ENCODE data around the gene LRRC28. TPM values are rescaled to one million over a fixed set of nuclear protein-coding genes. Genes with fewer than 3 reads are reported as not detected.
"Not testable (repeated sequence)": the region's sequence is repeated elsewhere in the genome, so short reads cannot be mapped to it uniquely, and the experiment has no call there.

The LRRC28 gene
- total RNA-seq (2014; rRNA removed; shearing (Covaris generic); ENCODE audit: low replicate concordance): 14.3 and 32.9 TPM in 2 replicates

GRCh38 chr15:99250857-99251841, at the start of gene LRRC28:
TSS of gene LRRC28 (plus strand) at chr15:99251481. CDS start at chr15:99255958, 4,477 bp downstream.
- Histone ChIP-seq H3K4me3 (peak within 1 kb of the TSS; percentile 66), H3K27me3 (no peaks in the 10 kb centered on the region), H3K9me3 (no peaks in the 10 kb centered on the region), H3K36me3 (no peaks in the 10 kb centered on the region)
- peak; percentile 97 for DNase-seq

DNA sequence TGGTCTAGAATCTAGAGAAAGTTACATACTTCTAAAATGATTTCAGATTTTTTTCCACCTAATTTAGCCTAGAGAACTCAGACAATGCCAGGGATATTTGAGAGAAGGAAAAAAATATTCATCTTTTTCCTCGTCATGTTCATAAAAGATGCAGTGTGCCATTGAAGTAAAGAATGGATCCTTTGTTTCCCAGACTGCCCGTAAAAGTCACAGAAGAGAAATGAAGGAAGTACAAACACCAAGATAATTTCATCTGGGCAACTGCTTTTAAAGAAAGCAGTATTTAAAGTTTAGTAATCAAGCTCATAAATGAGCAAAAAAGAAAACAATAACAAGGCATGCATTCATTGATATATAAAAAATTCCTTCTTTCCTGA, 49.1 kb upstream of the LRRC28 start:
- no peak for DNase-seq
- Histone ChIP-seq H3K36me3 (peaks cover 14% of the 10 kb centered on the region), H3K27me3 (no peaks in the 10 kb centered on the region), H3K4me3 (no peak overlapping the region), H3K9me3 (no peaks in the 10 kb centered on the region)

- Histone ChIP-seq H3K36me3 (peaks cover 8% of the 10 kb centered on the region), H3K9me3 (no peaks in the 10 kb centered on the region), H3K27me3 (no peaks in the 10 kb centered on the region), H3K4me3 (no peak overlapping the region)
- DNase-seq: no peak
Measured at GRCh38 chr15:99207672-99208071, 43.6 kb upstream of the LRRC28 start.

DNA sequence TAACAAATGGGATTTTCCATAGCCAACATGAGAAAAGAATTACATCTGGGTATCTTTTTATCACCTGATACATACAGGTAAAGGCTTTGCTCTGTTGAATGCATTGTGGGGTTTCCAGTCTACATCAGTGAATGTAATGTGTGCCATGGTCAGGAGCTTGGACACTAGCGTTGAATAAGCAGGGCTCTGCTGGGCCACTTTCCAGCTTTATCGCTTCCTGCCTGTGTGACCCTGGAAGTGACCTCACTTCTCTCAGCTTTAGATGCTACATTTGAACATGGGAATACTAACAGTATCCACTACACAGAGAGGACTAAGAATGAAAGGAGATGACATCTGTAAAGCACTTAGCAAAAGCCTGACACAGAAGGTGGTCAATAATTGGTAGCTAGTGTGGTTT, 42.0 kb upstream of the LRRC28 start:
- Histone ChIP-seq H3K4me3 (no peak overlapping the region), H3K27me3 (no peaks in the 10 kb centered on the region), H3K9me3 (no peaks in the 10 kb centered on the region), H3K36me3 (peaks cover 8% of the 10 kb centered on the region)
- no peak for DNase-seq

DNA sequence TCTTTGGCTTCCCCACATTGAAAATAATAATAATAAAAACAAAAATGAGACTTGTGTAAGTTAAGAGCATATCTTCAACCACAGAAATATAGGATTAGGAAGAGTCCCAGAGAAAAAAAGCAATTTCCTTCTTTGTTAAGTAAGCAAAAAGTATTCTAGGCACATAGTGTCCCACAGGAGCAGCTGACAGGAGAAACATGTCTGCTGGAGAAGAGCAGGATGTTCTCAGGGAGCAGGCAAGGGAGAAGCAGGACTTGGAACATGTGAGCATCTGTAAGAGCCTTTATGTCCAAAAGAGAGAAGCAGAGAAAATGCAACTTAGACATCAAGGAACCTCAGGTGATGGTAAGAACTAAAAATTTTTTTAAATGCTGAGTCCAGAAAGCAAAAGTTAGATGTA, 40.9 kb upstream of the LRRC28 start:
- no peaks in the 10 kb centered on the region for H3K27me3 ChIP-seq
- peaks cover 8% of the 10 kb centered on the region for H3K36me3 ChIP-seq
- DNase-seq: no peak
- H3K4me3 ChIP-seq: no peak overlapping the region
- H3K9me3 ChIP-seq: no peaks in the 10 kb centered on the region

DNA sequence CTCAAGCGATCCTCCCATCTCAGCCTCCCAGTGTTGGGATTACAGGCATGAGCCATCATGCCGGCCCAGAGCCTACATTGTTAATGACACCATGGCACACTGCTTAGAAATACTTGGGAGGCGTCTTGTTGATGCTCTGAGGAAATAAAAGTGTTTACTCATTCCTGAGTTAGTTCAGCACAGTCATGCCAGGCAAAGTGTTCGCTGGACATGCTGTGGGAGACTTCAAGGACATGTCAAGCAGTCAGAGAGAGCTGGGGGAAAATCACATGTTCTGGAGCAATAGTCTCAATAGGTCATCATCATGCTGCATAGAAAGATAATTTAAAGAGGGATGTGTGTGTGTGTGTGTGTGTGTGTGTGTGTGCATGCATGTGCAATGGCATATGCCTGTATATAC, 39.4 kb upstream of the LRRC28 start:
- Histone ChIP-seq H3K36me3 (0 out of 2 replicates have a peak, but pooled peaks cover 2% of the 10 kb centered on the region), H3K27me3 (no peaks in the 10 kb centered on the region), H3K4me3 (no peak overlapping the region), H3K9me3 (no peaks in the 10 kb centered on the region)
- DNase-seq: peak; percentile 5

- peaks cover 2% of the 10 kb centered on the region; the same call in 1 of the 2 replicates for H3K36me3 ChIP-seq
- peak; percentile 3 for DNase-seq
- no peaks in the 10 kb centered on the region for H3K27me3 ChIP-seq
- no peak overlapping the region for H3K4me3 ChIP-seq
- H3K9me3 ChIP-seq: no peaks in the 10 kb centered on the region
Measured at GRCh38 chr15:99212406-99212805, 38.9 kb upstream of the LRRC28 start.

DNA sequence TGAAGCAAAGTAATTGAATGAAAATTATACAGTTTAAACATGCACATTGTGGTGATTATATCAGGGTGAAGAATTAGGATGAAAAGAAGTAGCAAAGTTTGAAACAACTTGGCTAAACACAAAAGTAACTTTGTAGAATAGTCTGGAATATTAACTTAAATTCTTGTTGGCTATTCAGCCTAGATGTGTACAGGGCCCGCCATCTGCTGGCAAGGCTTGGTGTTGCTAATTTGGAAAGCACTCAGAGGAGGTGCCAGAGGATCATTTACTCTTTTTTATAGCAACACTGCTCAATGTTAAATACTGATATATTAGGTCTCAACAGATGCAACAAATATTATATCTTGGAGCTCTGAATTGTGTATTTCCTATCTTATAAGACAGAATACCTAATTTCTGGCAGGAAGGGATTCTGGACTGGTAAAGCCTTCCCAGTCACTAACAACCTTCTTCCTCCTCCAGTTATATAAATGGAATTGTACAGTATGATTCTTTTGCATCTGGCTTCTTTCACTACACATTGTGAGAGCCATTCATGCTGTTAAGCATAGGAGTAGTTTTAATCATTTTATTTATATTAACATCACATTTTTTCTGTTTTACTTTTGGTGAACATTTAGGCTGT, 38.0 kb upstream of the LRRC28 start:
- Histone ChIP-seq H3K4me3 (no peak overlapping the region), H3K9me3 (no peaks in the 10 kb centered on the region), H3K27me3 (no peaks in the 10 kb centered on the region), H3K36me3 (peaks cover 2% of the 10 kb centered on the region; the same call in 1 of the 2 replicates)
- DNase-seq: peak; percentile 67

DNA sequence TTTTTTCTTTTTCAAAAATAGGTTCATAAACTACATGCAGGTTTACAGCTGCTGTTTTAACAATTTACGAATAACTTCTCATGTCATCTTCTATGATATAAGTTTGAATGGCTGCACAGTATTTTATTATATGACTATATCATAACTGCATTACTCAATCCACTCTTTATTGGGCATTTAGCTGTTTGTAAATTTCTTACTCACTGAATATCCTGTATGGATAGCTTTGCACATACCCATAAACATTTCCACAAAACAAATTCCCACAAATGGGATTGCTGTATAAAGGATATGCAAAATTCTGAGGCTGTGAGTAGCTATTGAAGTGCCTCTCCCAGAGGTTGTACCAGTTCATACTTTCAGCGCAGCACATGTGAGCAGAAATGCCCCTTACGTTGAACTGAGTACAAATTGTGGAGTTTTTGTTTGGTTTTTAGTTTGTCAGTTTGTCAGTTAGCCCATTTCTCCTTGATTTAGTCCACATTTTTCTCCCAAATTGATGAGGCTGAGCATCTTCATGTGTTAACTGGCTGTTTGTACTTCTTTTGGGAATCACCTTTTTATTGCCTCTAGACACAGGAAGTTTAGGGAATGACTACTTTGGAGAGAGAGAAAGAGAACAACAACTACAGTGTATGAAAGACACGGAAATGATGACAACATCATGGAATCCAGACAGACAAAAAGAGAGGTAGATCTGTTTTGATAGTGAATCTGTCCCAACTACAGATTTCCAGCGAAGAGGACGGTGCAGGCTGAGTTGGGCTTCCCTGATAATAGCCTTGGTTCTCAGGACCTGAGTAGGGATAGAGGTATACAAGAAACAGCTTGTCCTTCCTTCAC, 26.7 kb upstream of the LRRC28 start:
- H3K36me3 ChIP-seq: peaks cover 21% of the 10 kb centered on the region
- no peaks in the 10 kb centered on the region for H3K27me3 ChIP-seq
- no peak for DNase-seq
- H3K4me3 ChIP-seq: no peak overlapping the region
- H3K9me3 ChIP-seq: no peaks in the 10 kb centered on the region

GRCh38 chr15:99226802-99227201, 24.5 kb upstream of the LRRC28 start:
- Histone ChIP-seq H3K36me3 (peaks cover 15% of the 10 kb centered on the region), H3K27me3 (no peaks in the 10 kb centered on the region), H3K9me3 (no peaks in the 10 kb centered on the region), H3K4me3 (no peak overlapping the region)
- DNase-seq: no peak

DNA sequence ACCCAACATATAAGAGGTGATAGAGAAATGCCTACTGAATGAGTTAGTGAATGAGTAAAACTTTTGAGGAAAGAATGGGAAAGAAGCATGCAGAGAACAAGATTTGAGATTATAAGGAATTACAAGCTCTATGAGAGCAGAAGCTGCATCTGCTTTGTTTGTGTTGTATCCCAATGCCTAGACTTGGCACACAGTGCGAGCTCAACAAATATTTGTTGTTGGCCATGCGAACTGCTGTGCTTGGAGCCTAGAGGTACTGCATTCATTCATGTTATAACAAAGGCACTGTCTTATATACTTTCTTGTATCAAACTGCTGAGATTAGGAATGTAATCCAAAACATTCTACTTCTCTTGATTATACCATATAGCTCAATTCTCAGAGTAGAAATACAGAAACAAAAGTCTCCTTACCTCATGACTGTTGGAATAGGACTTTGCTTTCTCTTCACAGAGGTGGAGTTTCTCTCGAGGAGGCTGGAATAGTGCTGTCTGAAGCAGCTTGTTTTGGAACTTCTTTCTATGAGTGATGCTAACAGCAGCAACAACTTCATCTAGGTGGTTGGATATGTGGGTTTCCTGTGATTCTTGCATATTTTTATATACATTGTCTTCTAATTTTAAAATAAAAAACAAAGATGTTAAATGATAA, 23.0 kb upstream of the LRRC28 start:
- peaks cover 16% of the 10 kb centered on the region for H3K36me3 ChIP-seq
- no peaks in the 10 kb centered on the region for H3K27me3 ChIP-seq
- H3K4me3 ChIP-seq: no peak overlapping the region
- no peaks in the 10 kb centered on the region for H3K9me3 ChIP-seq
- DNase-seq: no peak

DNA sequence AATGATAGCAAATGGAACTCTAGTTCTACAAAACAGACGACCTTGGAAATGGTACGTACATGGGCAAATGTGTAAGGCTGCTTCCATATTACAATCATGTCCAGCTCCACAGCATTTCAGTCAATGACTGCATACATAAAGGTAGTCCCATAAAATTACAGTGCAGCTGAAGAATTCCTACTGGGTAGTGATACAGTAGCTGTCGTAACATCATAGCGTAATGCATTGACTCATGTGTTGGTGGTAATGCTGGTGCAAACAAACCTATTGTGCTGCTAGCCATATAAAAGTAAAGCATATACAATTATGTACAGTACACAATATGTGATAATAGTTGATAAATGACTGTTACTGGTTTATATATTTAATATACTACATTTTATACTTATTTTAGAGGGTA, 20.4 kb upstream of the LRRC28 start:
- Histone ChIP-seq H3K9me3 (no peaks in the 10 kb centered on the region), H3K36me3 (peaks cover 7% of the 10 kb centered on the region), H3K27me3 (no peaks in the 10 kb centered on the region), H3K4me3 (no peak overlapping the region)
- no peak for DNase-seq

DNA sequence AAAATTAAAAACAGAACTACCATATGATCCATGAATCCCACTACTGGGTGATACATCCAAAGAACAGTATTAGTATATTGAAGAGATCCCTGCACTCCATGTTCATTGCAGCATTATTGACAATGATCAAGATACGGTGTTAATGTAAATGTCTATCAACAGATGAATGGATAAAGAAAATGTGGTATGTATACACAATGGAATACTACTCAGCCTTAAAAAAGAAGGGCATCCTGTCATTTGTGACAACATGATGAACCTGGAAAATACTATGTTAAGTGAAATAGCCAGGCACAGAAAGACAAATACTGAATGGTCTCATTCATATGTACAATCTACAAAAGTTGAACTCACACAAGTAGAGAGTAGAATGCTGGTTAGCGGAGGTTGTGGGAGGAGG, 18.5 kb upstream of the LRRC28 start:
- no peak for DNase-seq
- Histone ChIP-seq H3K36me3 (peaks cover 6% of the 10 kb centered on the region), H3K27me3 (no peaks in the 10 kb centered on the region), H3K4me3 (no peak overlapping the region), H3K9me3 (no peaks in the 10 kb centered on the region)

DNA sequence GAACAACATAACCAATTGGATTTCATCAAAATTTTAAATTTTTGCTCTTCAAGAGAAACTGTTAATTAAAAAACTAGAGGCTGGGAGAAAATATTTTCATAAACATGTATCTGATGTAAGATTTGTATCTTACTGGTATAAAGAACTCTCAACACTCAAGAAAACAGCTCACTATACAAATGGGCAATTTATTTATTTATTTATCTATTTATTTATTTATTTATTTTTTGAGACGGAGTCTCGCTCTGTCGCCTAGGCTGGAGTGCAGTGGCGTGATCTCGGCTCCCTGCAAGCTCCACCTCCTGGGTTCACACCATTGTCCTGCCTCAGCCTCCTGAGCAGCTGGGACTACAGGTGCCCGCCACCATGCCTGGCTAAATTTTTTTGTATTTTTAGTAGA, 17.1 kb upstream of the LRRC28 start:
- DNase-seq, H3K36me3 ChIP-seq, H3K9me3 ChIP-seq, H3K27me3 ChIP-seq, H3K4me3 ChIP-seq: not testable (repeated sequence)

- H3K36me3 ChIP-seq: peaks cover 16% of the 10 kb centered on the region
- no peaks in the 10 kb centered on the region for H3K9me3 ChIP-seq
- no peaks in the 10 kb centered on the region for H3K27me3 ChIP-seq
- no peak overlapping the region for H3K4me3 ChIP-seq
- no peak for DNase-seq
Measured at GRCh38 chr15:99238849-99239248, 12.4 kb upstream of the LRRC28 start.

DNA sequence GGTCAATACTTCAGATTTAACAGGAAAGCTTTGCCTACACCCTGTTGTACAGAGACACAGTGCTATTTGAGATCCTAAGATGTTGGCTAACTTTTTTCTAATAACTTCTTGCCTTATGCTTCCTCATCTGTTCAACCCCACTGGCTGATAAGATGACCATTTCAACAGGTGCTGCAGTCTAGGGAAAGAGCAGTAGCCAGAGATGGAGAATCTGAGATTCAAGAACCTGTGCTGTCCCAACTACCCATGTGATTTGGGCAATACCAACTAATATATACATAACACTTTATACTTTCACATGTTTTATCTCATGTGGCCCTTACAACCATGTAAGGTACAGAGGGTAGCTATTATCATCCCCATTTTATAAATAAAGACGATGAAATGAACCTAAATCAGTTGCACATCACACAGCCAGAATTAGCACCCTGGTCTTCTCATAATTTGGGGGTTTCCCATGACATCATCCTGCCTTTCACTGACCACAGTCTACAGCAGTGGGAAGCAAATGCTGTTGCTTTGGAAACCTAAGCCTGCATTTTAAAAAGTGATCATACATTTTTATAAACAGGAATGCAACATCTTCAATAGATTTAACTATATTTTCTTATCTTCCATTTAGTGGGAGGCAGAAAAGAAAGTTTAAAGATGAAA, 11.6 kb upstream of the LRRC28 start:
- no peak overlapping the region for H3K4me3 ChIP-seq
- no peaks in the 10 kb centered on the region for H3K9me3 ChIP-seq
- no peaks in the 10 kb centered on the region for H3K27me3 ChIP-seq
- peaks cover 16% of the 10 kb centered on the region for H3K36me3 ChIP-seq
- DNase-seq: no peak

Measured in MG63 (cell line).